ENCODE results near the gene PHRF1.
A peak's percentile ranks its signal among the peaks of the same experiment; 100 is the strongest.

Gene PHRF1

DNA sequence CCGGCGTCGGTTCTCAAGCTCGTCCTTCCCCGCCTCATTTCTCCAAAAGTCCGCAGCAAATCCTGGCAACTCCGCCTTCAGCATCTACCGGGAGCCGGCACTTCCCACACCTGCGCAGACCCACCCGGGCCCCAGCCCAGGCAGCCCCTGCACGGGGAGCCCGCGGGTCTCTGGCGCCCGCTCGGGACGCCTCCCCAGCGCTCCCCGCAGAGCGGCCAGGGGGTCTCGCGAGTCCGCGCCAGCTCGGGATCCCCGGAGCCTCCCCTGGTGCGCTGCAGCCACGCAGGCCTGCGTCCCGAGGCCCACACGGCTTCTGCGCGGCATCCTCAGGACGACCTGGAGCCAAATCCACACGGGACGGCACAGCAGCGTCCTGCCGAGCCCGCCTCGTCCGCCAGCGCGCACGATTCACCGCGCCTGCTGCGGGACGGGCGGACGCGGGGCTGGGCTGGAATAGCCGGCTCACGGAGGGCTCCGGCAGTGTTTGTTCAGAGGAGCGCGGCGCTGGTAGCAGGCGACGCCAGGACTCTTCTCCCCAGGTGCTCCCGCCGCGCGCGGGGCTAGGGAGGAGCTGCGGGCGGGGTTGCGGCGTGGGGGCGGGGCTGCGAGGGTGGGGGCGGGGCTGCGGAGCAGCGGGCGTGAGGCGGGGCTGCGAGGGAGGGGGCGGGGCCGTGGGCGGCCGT is 816 bp upstream of the PHRF1 start:
- DNase-seq, result no peak

DNA sequence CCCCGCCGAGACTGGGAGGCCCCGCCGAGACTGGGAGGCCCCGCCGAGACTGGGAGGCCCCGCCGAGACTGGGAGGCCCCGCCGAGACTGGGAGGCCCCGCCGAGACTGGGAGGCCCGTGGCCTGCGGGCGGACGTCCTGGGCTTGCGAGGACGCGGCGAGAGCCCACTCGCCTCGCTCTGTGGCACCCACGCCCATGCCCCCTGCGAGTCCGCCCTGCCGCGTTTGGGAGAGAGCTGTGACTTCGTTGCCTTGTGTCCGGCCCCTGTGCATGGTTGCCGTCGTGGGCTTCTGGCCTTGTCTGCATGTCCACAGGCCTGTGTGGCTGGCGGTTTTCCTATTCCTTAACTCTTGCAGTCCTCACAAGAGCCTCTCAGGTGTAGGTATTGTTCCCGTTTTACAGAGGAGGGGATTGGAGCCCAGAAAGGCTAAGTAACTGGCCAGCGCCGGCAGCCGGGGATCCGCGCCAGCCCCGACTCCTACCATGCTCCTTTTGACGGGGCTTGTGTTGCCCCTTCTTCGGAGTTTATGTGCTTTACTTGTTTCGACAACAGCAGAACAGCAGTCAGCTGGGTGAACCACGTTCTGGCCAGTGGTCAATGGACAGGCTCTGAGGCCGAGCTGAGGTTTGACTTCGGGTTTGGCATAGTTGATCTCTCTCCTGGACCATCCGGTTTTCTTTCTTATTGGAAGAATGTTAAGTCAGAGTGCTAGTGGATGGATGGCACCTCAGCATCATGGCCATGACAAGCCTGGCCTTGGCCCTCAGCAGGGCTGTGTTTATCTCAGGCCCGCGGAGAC is 741 bp downstream of the PHRF1 start:
- no peak for DNase-seq

DNA sequence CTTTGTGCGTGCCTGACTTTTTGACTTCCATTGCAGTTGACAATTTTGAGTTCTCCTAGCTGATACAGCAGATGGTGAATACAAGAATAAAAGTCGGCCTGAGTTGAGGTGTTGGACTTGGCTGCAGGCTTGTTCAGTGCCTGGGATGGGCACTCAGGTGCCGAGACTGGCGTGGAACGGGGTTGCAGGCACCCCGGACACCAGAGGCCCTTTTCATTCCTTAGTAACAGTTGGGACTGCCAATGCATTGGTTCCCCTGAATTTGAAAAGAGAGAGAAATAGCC is 1.3 kb downstream of the PHRF1 start:
- DNase-seq, result no peak

DNA sequence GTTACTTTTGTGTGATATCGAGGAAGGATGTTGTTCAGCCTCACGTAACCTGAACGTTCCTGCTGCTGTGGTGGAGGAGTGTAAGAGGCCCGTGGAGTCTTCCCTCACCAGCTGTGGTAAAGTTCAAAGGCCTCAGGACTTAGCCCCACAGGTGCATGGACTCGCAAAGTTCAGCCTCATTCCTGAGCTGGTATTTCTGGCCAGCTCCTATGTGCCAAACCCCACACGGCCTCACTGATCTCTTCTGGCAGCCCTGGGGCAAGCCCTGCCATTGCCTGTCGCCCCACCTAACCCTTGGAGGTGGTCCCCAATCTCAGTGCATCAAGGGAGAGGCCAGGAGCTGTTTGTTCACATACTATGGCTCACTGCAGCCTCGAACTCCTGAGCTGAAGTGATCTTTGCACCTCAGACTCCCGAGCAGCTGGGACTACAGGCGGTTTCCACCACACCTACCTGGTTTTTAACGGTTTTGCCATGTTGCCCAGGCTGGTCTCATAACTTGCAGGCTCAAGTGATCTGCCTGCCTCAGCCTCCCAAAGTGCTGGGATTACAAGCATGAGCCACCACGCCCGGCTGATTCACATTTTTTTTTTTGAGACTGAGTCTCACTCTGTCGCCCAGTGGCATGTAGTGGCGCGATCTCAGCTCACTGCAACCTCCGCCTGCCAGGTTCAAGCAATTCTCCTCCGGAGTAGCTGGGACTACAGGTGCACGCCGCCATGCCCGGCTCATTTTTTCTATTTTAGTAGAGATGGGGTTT is 2.2 kb downstream of the PHRF1 start:
- no peak for DNase-seq

DNA sequence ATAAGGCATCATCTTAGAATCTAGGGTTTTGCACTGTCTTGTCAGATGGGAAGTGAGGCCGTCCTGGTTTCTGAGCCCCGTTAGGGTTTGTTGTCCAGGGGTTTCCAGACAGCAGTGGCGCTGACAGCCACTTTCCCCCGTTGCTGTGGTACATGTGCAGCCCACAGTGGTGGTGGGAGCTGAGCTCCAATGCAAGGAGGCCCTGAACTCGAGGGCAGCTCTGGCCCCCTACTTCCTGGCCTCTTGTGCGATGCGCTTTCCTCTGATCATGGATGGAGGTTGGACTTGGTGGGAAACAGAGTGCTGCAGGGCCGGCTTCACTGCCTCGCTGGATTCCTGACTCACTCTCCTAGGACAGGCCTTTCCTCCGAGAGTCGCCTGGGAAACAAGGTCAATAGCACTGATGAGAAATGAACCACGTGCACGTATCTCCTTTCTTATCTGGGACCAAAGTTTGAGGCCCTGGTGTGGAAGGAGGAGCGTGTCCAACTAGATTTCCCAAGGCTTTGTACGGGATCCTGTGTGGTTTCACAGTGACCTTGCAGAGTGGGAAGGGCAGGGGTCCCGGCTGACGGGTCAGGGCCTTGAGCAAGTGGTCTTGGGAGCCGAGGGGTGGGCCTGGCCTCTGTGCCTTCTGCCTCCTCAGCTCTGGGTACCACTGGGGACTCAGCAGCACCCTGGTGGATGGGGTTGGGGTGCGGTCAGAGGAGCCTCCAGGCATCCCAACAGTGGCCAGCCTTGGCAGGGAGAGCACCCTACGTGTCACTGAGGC is 3.7 kb downstream of the PHRF1 start:
- DNase-seq, result no peak

DNA sequence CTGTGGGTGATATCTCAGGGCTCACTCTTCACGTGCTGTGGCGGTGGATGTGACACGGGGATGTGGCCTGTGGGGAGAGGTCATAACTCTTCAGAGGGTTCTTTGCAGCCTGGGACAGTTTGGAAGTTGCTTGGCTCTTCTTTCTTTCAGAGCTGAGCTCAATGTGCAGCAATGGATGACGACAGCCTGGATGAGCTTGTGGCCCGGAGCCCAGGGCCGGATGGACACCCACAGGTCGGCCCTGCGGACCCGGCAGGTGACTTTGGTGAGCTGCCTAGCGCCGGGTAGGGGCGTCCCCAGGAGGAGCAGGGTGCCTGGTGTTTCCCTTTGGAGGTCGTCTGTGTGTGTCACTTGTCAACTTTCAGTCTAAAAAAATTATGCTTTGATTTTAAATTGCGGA is 5.1 kb downstream of the PHRF1 start:
- DNase-seq, result no peak

DNA sequence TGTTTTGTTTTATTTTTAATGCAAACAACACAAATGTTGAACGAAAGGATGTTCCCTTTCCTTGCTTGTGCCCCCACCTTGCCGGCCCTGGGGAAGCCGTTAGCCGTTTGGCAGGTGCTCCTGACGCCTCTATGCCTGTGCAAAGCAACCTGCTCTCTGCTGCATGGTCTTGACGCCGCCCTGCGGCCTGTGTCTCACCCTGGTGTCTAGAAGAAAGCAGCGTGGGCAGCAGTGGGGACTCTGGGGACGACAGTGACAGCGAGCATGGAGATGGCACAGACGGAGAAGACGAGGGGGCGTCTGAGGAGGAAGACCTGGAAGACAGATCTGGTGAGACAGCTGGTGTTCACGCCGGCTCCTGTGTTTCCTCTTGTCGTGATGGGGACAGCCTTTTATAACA is 5.5 kb downstream of the PHRF1 start:
- no peak for DNase-seq

DNA sequence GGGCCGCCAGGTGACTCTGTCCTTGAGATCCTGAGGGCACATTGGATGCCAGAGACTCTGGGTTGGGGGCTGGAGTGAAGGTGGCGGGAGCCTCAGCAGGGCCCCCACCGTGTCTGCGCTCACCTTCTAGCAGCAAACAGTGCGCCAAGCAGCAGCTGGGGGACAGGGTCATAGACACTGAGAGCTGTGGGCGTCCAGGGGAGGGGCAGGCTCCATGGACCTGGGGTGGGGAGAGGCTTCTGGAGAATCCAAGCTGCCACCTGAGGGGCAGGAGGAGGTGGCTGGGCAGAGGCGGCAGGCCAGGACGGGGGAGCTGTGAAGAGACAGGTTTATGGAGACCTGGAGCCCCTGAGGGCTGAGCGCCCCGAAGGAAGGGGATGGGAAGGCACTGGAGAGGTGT is 8.0 kb downstream of the PHRF1 start:
- DNase-seq, result no peak

DNA sequence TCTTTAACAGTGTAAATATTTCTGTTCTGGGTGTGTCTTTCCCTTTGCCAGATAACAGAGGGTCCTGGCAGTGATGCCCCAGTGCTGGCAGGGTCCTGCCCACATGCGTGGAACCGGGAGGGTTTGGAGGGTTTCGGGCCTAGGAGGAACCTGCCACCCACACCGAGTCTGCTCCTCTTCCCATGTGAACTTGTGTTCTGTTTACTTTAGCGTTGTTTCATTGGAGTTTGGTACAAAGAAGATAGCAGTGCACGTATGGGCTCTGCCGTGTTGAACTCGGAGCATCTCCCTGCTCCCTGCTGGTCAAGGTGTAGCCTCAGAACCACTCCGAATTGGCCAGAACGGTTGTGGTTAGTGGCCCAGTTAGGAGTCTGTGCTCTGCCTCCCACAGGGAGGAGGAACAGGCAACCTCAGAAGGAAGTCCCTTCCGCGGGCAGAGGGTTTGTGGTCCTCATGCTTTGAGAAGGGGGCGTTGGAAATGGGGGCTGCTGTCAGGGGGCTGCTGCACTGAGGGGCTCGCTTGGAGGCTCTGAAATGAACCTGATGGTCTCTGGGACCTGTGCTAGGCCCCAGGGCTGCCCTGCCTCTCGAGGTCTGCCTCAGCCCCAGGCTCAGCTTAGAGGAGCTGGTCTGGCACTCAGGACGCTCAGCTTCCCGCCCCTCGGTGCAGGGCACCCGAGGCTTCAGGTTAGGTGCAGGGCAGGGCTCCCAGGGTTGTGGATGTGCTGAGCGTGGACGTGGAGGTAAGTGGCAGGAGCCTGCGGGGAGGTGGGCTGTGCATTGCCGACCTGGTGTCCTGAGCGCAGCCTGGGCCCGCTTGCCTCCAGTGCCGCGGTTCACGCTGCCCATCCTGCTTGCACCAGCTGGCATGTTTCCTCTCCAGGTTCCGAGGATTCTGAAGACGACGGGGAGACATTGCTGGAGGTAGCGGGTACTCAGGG is 10.4 kb downstream of the PHRF1 start:
- DNase-seq, result no peak

DNA sequence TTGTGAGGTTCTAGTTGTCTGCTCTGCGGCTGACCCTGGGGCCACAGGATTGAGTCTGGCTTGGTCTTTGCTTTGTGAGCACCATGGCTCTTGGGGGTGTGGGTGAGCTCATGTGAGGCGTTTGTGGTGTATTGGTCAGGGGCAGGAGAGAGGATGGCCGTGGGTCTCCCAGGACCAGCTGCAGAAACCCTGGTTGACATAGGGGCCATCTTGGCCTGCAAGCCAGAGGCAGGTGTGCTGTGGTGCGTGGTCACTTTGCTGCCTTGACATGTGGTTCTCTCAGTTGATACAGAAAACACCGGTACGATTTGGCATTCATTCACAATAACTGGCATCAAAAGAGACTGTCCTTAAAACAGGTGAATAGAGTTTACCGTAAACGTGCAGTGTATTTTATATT is 11.3 kb downstream of the PHRF1 start:
- DNase-seq, result no peak

DNA sequence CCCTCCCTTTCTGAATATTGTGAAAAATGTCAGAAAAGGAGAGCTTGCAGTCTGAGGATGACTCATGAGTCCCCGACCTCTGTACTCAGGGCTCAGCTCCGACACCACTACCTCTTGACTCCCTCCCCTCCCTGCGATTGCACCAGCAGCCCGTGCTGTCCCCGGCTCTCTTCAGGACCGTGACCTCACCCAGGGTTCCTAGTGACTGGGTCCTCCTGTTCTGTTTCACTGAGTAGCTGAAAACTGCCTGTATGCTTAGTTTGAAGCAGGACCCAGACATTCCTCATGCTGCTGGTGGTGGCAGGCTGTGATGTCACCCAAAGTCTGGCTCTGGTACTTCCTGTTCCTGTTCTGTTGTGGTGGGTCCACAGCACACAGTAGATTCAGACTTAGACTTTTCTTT is 11.7 kb downstream of the PHRF1 start:
- DNase-seq, result peak; percentile 83 to 86

DNA sequence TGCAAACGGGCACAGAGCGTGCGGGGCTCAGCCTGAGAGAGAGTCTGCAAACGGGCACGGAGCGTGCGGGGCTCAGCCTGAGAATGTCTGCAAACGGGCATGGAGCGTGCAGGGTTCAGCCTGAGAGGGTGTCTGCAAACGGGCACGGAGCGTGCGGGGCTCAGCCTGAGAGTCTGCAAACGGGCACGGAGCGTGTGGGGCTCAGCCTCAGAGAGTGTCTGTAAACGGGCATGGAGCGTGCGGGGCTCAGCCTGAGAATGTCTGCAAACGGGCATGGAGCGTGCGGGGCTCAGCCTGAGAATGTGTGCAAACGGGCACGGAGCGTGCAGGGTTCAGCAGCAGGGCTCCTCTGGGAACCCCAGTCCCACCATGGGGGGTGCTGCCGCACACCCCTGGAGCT is 13.5 kb downstream of the PHRF1 start:
- no peak for DNase-seq

DNA sequence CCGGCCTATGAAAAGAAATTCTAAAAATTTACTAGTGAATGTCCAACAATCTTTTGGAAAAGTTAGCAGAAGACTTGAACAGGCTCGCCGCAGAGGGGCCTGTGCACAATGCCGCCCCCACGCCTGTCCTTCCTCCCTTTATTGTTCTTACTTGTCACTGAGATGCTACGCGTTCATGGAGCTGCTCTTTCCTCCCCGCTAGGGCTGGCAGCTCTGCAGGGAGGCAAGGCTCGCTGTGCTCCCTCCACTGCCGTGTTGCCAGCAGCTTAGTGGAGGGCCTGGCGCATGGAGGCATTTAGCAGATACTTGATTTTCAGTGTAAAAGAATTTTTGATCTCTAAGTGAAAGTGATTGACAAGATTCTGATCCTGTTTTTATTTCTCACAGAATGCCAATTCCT is 14.7 kb downstream of the PHRF1 start:
- no peak for DNase-seq

DNA sequence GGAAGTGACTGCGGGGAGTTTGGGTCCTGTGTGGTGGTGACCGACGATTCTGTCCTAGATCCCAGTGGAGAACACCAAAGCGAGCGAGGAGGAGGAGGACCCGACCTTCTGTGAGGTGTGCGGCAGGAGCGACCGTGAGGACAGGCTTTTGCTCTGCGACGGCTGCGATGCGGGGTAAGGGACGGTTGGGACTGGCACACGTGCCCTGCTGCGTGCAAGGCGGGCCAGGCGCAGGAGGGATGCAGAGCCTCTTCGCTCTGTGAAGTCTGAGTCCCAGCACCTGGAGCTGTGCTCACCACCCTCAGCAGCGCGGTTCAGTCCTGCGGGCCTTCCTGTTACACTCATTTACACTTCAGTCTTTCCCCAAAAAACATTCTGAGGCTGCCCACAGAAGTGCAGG is 16.2 kb downstream of the PHRF1 start:
- DNase-seq, result no peak

DNA sequence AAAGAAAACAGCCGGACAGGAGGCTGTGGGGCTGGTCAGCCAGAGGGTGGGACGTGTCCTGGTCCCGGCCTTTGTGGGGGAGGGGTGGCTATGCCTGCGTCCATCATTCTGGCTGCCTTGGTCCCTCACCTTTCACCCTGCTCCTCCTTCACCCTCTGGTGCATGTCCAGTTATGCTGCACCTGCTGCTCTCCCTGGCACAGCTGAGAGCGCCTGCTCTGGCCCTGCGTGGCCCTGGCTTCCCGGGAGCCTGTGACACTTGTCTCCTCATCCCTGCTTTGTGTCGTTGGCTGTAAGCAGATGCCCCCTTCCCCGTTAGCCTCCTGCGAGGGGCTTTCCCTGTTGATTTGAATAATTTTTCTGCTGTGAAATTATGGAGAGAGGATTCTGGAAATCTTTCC is 16.6 kb downstream of the PHRF1 start:
- no peak for DNase-seq

DNA sequence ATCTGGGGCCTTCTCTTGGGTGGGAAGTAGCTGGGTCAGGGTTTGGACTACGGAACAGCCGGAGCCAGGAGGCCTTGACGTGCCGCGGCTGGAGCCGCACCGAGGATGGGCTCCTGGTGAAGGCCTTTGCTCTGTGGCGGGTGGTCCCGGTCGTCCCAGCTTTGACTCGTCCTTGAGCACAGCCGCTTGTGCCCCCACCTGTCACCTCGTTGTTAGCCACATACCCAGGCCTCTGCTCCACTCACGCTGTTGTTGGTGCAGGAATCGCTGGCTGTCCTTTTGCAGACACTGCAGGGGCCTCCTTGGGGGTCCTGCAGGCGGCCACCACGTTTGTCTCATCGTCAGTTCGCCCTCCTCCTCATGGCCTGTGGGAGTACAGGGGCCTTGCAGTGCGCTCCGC is 17.1 kb downstream of the PHRF1 start:
- no peak for DNase-seq

DNA sequence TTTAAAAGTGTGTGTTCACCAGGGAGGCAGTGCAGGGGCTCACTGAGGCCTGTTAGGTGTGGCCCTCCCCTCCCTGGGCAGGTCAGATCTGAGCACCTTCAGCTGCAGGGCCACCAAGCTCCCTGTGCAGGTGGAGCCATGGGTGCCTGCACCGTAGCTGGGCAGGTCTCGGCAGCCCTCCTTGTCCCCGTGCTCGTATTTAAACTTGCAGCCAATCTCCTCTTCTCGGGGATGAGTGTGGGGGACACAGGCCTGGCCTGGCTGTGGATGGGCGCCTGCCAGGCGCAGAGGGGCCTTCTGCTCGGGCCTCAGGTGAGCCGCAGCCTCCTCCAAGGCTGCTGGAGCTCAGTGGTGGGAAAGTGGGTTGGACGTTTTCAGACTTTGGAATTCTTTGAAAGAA is 19.1 kb downstream of the PHRF1 start:
- no peak for DNase-seq

DNA sequence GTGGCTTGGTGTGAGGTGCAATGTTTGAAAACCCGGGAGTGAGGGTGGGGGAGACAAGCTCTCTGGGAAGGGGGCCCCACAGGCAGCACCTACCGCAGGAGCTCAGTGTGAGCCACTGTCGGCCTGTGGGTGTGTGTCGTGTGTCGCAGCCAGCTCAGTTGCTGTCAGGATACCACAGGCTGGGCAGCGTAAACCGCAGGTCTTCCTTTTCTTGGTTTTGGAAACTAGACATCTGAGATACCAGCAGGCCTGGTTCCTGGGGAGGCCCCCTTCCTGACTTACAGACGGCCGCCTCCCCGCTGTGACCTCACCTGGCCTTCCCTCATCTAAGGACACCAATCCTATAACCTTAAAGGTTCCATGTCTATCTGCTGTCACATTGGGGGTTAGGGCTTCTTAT is 20.1 kb downstream of the PHRF1 start:
- no peak for DNase-seq

DNA sequence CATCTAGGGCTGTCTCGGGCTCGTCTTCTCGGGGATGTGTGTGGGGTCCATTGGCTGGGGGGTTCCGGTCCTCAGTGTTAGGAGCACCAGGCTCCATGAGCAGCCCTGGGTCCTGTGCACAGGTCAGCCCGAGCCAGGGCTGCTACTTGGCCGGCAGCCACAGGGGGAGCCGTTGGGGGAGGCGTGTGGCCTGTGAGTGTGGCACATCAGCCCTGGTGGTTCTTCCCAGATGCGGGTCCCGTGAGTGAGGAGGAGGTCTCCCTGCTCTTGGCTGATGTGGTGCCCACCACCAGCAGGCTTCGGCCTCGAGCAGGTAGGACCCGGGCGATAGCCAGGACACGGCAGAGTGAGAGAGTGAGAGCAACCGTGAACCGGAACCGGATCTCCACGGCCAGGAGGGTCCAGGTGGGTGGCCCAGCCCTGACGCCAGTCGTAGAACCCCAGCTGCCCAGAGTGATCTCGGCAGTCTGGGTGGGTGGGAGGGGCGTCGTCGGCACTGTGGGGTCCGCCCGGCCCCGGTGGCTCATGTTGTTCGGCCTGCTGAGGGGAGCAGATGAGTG is 21.0 kb downstream of the PHRF1 start:
- no peak for DNase-seq

DNA sequence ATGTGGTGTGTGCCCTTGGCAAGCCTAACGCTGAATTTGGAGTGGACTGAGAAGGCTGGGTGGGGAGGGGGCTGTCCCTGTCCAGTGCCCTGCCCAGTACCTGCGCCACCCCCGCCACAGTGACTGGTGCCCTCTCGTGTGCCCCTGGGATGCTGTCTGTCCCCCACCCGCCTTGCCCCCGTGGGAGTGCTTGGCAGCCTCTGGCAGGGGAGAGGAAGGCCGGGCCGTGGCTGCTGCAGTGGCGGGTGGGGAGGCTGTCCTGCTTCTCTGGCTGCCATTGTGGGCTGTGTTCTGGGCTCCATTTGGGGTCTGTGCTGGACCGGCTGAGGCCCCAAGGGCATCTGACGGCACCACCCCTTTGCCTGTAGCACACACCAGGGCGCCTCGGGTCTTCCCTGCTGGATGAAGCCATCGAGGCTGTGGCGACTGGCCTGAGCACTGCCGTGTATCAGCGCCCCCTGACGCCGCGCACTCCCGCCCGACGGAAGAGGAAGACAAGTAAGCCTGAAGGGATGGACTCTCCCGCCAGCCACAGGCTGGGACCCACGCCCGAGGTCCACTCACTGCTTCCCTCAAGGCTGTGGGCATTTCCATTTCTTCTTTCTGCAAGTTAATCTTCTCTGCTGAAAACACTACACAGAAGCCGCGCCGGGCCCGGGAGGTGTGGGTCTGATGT is 21.9 kb downstream of the PHRF1 start:
- DNase-seq, result no peak

DNA sequence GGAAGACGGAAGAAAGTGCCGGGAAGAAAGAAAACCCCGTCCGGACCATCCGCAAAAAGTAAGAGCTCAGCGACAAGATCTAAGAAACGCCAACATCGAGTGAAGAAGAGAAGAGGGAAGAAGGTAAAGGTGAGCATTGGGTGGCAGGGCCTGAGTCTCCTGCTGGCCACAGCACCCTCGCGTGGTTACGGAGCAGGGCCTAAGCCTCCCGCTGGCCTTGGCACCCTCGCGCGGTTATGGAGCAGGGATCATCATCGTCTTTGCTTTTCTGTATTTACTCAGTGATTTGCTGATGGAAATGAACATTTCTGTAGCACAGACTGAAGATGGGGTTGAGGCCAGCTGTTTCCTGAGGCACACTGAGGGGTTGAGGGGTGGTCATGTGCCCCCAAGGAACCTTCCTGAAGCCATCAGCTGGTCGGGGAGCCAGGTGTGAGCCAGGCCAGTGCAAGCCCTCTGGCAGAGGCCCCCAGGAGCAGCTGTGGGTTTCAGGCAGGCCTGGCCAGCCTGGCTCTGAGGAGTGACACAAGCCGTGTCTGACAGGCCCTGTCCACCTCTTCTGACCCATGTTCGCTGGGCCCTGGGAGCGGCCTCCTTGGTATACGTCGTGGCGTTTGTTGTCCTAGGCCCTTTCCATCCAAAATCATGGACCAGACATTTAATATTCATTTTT is 25.4 kb downstream of the PHRF1 start:
- no peak for DNase-seq

Data from inflammatory macrophage treated with lipopolysaccharide for 1 hour (primary cell).